PC-3 (cell line): ENCODE measurements around the gene BIRC3.

Experiments
- EZH2 ChIP-seq: fragments of 300-600 bp; sonication (generic); IDR thresholded peaks from one replicate; pipeline ENCODE4 v1.6.1; 2017; ENCODE audit warnings: antibody characterized with exemption, mild to moderate bottlenecking, low read length; ENCODE audit not compliant: unreplicated experiment
- EZH2phosphoT487 ChIP-seq: fragments of 300-600 bp; sonication (generic); IDR thresholded peaks from 2 replicates; pipeline ENCODE4 v1.6.1; 2018; ENCODE audit warnings: mild to moderate bottlenecking, antibody characterized with exemption, low read length, borderline replicate concordance
- TF ChIP-seq, protein P1 (sequence below): fragments of 300-600 bp; sonication (generic); conservative IDR thresholded peaks from 2 replicates; pipeline ENCODE4 v1.5.1; 2017; ENCODE audit warnings: antibody characterized with exemption, low read depth, mild to moderate bottlenecking, low read length

DNA sequence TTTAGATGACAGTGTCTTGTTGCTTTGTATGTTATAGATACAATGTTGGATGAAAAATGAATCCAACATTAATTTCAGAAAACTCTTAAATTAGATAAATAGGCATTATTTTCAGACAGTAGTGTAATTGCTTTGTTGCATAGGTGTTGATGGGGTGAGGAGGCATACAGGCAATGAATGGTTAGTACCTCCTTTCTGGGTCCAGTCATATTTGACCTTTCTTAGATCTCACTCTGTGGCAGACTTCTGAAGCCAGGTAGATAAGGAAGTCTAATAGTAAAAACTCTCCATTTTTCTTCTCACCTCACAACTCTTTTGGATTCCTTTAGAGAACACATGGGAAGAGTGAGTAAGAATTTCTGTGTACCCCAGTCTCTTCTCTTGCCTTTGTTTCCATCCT lies 61.5 kb downstream of the BIRC3 start:
- no peak for TF ChIP-seq EZH2
- no peak for TF ChIP-seq EZH2phosphoT487
- TF ChIP-seq, protein P1, sequence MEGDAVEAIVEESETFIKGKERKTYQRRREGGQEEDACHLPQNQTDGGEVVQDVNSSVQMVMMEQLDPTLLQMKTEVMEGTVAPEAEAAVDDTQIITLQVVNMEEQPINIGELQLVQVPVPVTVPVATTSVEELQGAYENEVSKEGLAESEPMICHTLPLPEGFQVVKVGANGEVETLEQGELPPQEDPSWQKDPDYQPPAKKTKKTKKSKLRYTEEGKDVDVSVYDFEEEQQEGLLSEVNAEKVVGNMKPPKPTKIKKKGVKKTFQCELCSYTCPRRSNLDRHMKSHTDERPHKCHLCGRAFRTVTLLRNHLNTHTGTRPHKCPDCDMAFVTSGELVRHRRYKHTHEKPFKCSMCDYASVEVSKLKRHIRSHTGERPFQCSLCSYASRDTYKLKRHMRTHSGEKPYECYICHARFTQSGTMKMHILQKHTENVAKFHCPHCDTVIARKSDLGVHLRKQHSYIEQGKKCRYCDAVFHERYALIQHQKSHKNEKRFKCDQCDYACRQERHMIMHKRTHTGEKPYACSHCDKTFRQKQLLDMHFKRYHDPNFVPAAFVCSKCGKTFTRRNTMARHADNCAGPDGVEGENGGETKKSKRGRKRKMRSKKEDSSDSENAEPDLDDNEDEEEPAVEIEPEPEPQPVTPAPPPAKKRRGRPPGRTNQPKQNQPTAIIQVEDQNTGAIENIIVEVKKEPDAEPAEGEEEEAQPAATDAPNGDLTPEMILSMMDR = no peak
